ENCODE results near the gene ECHS1.

The ECHS1 gene

DNA sequence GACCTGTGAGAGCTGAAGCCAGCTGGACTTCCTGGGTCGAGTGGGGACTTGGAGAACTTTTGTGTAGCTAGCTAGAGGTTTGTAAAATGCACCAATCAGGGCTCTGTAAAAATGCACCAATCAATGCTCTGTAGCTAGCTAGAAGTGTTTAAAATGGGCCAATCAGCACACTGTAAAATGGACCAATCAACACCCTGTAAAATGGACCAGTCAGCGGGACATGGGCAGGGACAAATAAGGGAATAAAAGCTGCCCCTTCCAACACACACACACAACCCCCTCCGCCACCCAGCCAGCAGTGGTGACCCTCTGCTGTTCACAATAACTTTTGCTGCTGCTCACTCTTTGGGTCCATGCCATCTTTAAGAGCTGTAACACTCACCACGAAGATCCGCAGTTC, 57.3 kb downstream of the ECHS1 start:
- no peak overlapping the region for H4K91ac ChIP-seq (ENCODE audit: low read depth, low read length)
- no peak overlapping the region for H4K8ac ChIP-seq (ENCODE audit: low read depth, low read length)
- no peaks in the 10 kb centered on the region for H3K79me1 ChIP-seq (ENCODE audit: low read length)
- H3K4me3 ChIP-seq (ENCODE audit: low read depth, low read length) = no peak overlapping the region
- no peak overlapping the region for H3K14ac ChIP-seq (ENCODE audit: low read length)
- H3K36me3 ChIP-seq (ENCODE audit: control insufficient read depth in 1 of 2, insufficient read depth in 2 of 2, low read length in 2 of 2) = peaks cover 5 to 11% of the 10 kb centered on the region in 2 experiments
- H2AFZ ChIP-seq (ENCODE audit: insufficient read depth, low read length, poor library complexity) = no peak overlapping the region
- no peak overlapping the region for H3K27ac ChIP-seq (ENCODE audit: low read depth, low read length)
- H3K4me2 ChIP-seq (ENCODE audit: low read length) = no peak overlapping the region
- H2BK12ac ChIP-seq (ENCODE audit: low read length) = no peak overlapping the region
- no peak overlapping the region for H4K12ac ChIP-seq (ENCODE audit: low read depth, low read length)
- H3K9me3 ChIP-seq (ENCODE audit: insufficient read depth, low read depth, low read length) = peaks cover 6% of the 10 kb centered on the region
- H2BK120ac ChIP-seq (ENCODE audit: insufficient read depth, low read length, poor library complexity) = no peak overlapping the region
- no peaks in the 10 kb centered on the region for H3K79me2 ChIP-seq (ENCODE audit: control insufficient read depth, insufficient read depth, low read length, poor library complexity)
- H3K23ac ChIP-seq (ENCODE audit: low read length) = no peak overlapping the region
- no peak for DNase-seq
- no peak overlapping the region for H3K18ac ChIP-seq (ENCODE audit: low read length)
- no peak overlapping the region for H3K4ac ChIP-seq (ENCODE audit: low read depth, low read length)
- H3K4me1 ChIP-seq (ENCODE audit: control insufficient read depth in 1 of 2, insufficient read depth in 2 of 2, low read length in 2 of 2) = peaks cover 2 to 4% of the 10 kb centered on the region in 2 experiments
- no peak overlapping the region for H2AK5ac ChIP-seq (ENCODE audit: low read length)
- H3K9ac ChIP-seq (ENCODE audit: low read length) = no peak overlapping the region
- no peaks in the 10 kb centered on the region for H3K27me3 ChIP-seq (ENCODE audit: insufficient read depth, low read length)
- no peak overlapping the region for H2BK5ac ChIP-seq (ENCODE audit: low read depth, low read length, poor library complexity)
- no CpG with 5 or more reads among the region's 5 CpGs for WGBS (ENCODE audit: extremely low coverage, insufficient coverage, insufficient read length)

GRCh38 chr10:133314911-133315310, 58.2 kb downstream of the ECHS1 start:
- H4K91ac ChIP-seq (ENCODE audit: low read depth, low read length) = no peak overlapping the region
- no peak overlapping the region for H4K12ac ChIP-seq (ENCODE audit: low read depth, low read length)
- no peak overlapping the region for H2BK5ac ChIP-seq (ENCODE audit: low read depth, low read length, poor library complexity)
- no peaks in the 10 kb centered on the region for H3K27me3 ChIP-seq (ENCODE audit: insufficient read depth, low read length)
- no peak overlapping the region for H2BK120ac ChIP-seq (ENCODE audit: insufficient read depth, low read length, poor library complexity)
- H3K79me1 ChIP-seq (ENCODE audit: low read length) = no peaks in the 10 kb centered on the region
- no peak for DNase-seq
- no peak overlapping the region for H3K14ac ChIP-seq (ENCODE audit: low read length)
- no peak overlapping the region for H4K8ac ChIP-seq (ENCODE audit: low read depth, low read length)
- peaks cover 13 to 19% of the 10 kb centered on the region in 2 experiments for H3K36me3 ChIP-seq (ENCODE audit: control insufficient read depth in 1 of 2, insufficient read depth in 2 of 2, low read length in 2 of 2)
- H2BK12ac ChIP-seq (ENCODE audit: low read length) = no peak overlapping the region
- H3K4ac ChIP-seq (ENCODE audit: low read depth, low read length) = no peak overlapping the region
- no peak overlapping the region for H2AK5ac ChIP-seq (ENCODE audit: low read length)
- H3K4me1 ChIP-seq (ENCODE audit: control insufficient read depth in 1 of 2, insufficient read depth in 2 of 2, low read length in 2 of 2) = peaks cover 2 to 4% of the 10 kb centered on the region in 2 experiments
- no peak overlapping the region for H3K4me2 ChIP-seq (ENCODE audit: low read length)
- H3K27ac ChIP-seq (ENCODE audit: low read depth, low read length) = no peak overlapping the region
- peaks cover 8% of the 10 kb centered on the region for H3K9me3 ChIP-seq (ENCODE audit: insufficient read depth, low read depth, low read length)
- WGBS (ENCODE audit: extremely low coverage, insufficient coverage, insufficient read length) = no CpG with 5 or more reads among the region's 12 CpGs
- no peak overlapping the region for H3K4me3 ChIP-seq (ENCODE audit: low read depth, low read length)
- H3K79me2 ChIP-seq (ENCODE audit: control insufficient read depth, insufficient read depth, low read length, poor library complexity) = no peaks in the 10 kb centered on the region
- H3K18ac ChIP-seq (ENCODE audit: low read length) = no peak overlapping the region
- H2AFZ ChIP-seq (ENCODE audit: insufficient read depth, low read length, poor library complexity) = no peak overlapping the region
- H3K9ac ChIP-seq (ENCODE audit: low read length) = no peak overlapping the region
- H3K23ac ChIP-seq (ENCODE audit: low read length) = no peak overlapping the region

DNA sequence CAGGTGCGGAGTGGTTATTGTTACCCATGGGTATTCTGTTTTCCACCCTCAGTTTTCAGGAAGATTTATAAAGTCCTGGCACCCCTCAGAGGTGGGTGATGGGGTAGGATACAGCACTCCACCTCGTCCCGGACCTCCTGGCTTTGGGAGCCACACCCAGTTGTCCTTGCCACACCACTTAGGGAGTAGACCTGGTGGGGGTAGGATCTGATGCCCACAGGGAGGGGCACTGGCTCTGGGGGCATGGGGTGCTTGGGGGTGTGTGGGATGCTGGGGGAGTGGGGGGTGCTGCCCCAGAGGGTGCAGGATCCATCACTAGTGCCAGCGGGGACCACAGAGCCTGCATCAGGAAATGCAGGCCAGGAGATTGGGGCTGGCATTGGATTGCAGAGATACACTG, 60.0 kb downstream of the ECHS1 start:
- Histone ChIP-seq H4K8ac (ENCODE audit: low read depth, low read length) (no peak overlapping the region), H3K4me3 (ENCODE audit: low read depth, low read length) (no peak overlapping the region), H2AFZ (ENCODE audit: insufficient read depth, low read length, poor library complexity) (no peak overlapping the region), H2BK120ac (ENCODE audit: insufficient read depth, low read length, poor library complexity) (no peak overlapping the region), H3K79me1 (ENCODE audit: low read length) (peaks cover 7% of the 10 kb centered on the region), H3K23ac (ENCODE audit: low read length) (no peak overlapping the region), H2BK12ac (ENCODE audit: low read length) (no peak overlapping the region), H2BK5ac (ENCODE audit: low read depth, low read length, poor library complexity) (no peak overlapping the region), H3K4ac (ENCODE audit: low read depth, low read length) (no peak overlapping the region), H3K36me3 (ENCODE audit: control insufficient read depth in 1 of 2, insufficient read depth in 2 of 2, low read length in 2 of 2) (peaks cover 16 to 19% of the 10 kb centered on the region in 2 experiments), H3K4me2 (ENCODE audit: low read length) (no peak overlapping the region), H3K9ac (ENCODE audit: low read length) (no peak overlapping the region), H3K18ac (ENCODE audit: low read length) (no peak overlapping the region), H3K4me1 (ENCODE audit: control insufficient read depth in 1 of 2, insufficient read depth in 2 of 2, low read length in 2 of 2) (peaks cover 2 to 3% of the 10 kb centered on the region in 2 experiments), H3K27me3 (ENCODE audit: insufficient read depth, low read length) (no peaks in the 10 kb centered on the region), H2AK5ac (ENCODE audit: low read length) (no peak overlapping the region), H4K12ac (ENCODE audit: low read depth, low read length) (no peak overlapping the region), H4K91ac (ENCODE audit: low read depth, low read length) (no peak overlapping the region), H3K9me3 (ENCODE audit: insufficient read depth, low read depth, low read length) (peaks cover 5% of the 10 kb centered on the region), H3K79me2 (ENCODE audit: control insufficient read depth, insufficient read depth, low read length, poor library complexity) (peaks cover 5% of the 10 kb centered on the region), H3K14ac (ENCODE audit: low read length) (no peak overlapping the region), H3K27ac (ENCODE audit: low read depth, low read length) (no peak overlapping the region)
- DNase-seq = no peak
- WGBS (ENCODE audit: extremely low coverage, insufficient coverage, insufficient read length) = no CpG with 5 or more reads among the region's 4 CpGs

GRCh38 chr10:133312769-133313145, 60.4 kb downstream of the ECHS1 start:
- no peak overlapping the region for H2BK12ac ChIP-seq (ENCODE audit: low read length)
- no peak overlapping the region for H3K4me2 ChIP-seq (ENCODE audit: low read length)
- H4K91ac ChIP-seq (ENCODE audit: low read depth, low read length) = no peak overlapping the region
- WGBS (ENCODE audit: extremely low coverage, insufficient coverage, insufficient read length) = no CpG with 5 or more reads among the region's 9 CpGs
- H3K79me2 ChIP-seq (ENCODE audit: control insufficient read depth, insufficient read depth, low read length, poor library complexity) = peaks cover 5% of the 10 kb centered on the region
- H3K23ac ChIP-seq (ENCODE audit: low read length) = no peak overlapping the region
- no peak overlapping the region for H3K27ac ChIP-seq (ENCODE audit: low read depth, low read length)
- H3K18ac ChIP-seq (ENCODE audit: low read length) = no peak overlapping the region
- H2AK5ac ChIP-seq (ENCODE audit: low read length) = no peak overlapping the region
- no peak overlapping the region for H3K4me3 ChIP-seq (ENCODE audit: low read depth, low read length)
- H2BK120ac ChIP-seq (ENCODE audit: insufficient read depth, low read length, poor library complexity) = no peak overlapping the region
- no peak overlapping the region for H2BK5ac ChIP-seq (ENCODE audit: low read depth, low read length, poor library complexity)
- no peak overlapping the region for H2AFZ ChIP-seq (ENCODE audit: insufficient read depth, low read length, poor library complexity)
- no peak overlapping the region for H4K8ac ChIP-seq (ENCODE audit: low read depth, low read length)
- no peak for DNase-seq
- H3K14ac ChIP-seq (ENCODE audit: low read length) = no peak overlapping the region
- H3K27me3 ChIP-seq (ENCODE audit: insufficient read depth, low read length) = no peaks in the 10 kb centered on the region
- no peak overlapping the region for H3K4ac ChIP-seq (ENCODE audit: low read depth, low read length)
- peaks cover 2 to 6% of the 10 kb centered on the region in 2 experiments for H3K4me1 ChIP-seq (ENCODE audit: control insufficient read depth in 1 of 2, insufficient read depth in 2 of 2, low read length in 2 of 2)
- H3K9ac ChIP-seq (ENCODE audit: low read length) = no peak overlapping the region
- no peak overlapping the region for H4K12ac ChIP-seq (ENCODE audit: low read depth, low read length)
- peaks cover 7% of the 10 kb centered on the region for H3K79me1 ChIP-seq (ENCODE audit: low read length)
- H3K36me3 ChIP-seq (ENCODE audit: control insufficient read depth in 1 of 2, insufficient read depth in 2 of 2, low read length in 2 of 2) = peaks cover 16 to 19% of the 10 kb centered on the region in 2 experiments
- peaks cover 5% of the 10 kb centered on the region for H3K9me3 ChIP-seq (ENCODE audit: insufficient read depth, low read depth, low read length)

All from trophoblast cell (in vitro differentiated cells and primary cell).